Peyer's patch (tissue), 4 donors: ENCODE data around the gene TMUB1. TPM values are rescaled to one million over a fixed set of nuclear protein-coding genes. Genes with fewer than 3 reads are reported as not detected.

Experiments
- DNase-seq, 3 donors: peaks; one replicate each; pipeline ENCODE4 v3.0.0-alpha.2; 2017 to 2019
- H3K27ac ChIP-seq, 4 donors: fragments of 200-600 bp; sonication (generic); one replicate each; pipeline ENCODE4 v1.5.1; 2016 to 2019
- H3K27me3 ChIP-seq, 2 donors: fragments of 200-600 bp; sonication (generic); one replicate each; pipeline ENCODE4 v1.5.1; 2019
- H3K36me3 ChIP-seq, 3 donors: fragments of 200-600 bp; sonication (generic); one replicate each; pipeline ENCODE4 v1.5.1; 2016 to 2019
- H3K4me1 ChIP-seq, 4 donors: fragments of 200-600 bp; sonication (generic); one replicate each; pipeline ENCODE4 v1.5.1; 2016 to 2019
- H3K4me3 ChIP-seq, 4 donors: fragments of 200-600 bp; sonication (generic); 1 replicate in 3 of 4; 2 replicates in 1 of 4; pipeline ENCODE4 v1.5.1; 2016 to 2019; ENCODE audit warnings: mild to moderate bottlenecking in 1 of 4
- H3K9me3 ChIP-seq, 4 donors: fragments of 200-600 bp; sonication (generic); one replicate each; pipeline ENCODE4 v1.5.1; 2016 to 2019; ENCODE audit warnings: mild to moderate bottlenecking in 1 of 4
- POLR2A ChIP-seq, 2 donors: fragments of 450-650 bp; IDR thresholded peaks; one replicate each; pipeline ENCODE4 v1.5.1; 2017; ENCODE audit warnings: antibody characterized with exemption in 2 of 2, mild to moderate bottlenecking in 2 of 2, moderate library complexity in 2 of 2
- total RNA-seq, 4 donors: library from RNA; depleted of rRNA; stranded (reverse); fragments of >200 nt; gene quantifications; one replicate each; pipeline ENCODE4 v1.1.0, GENCODE V29; 2016
- TF ChIP-seq, protein P1 (sequence below), 6 experiments: fragments of 450-650 bp in 4 of 6; fragments of 200-600 bp in 2 of 6; sonication (generic) in 1 of 6; IDR thresholded peaks; one replicate each; pipeline ENCODE4 v1.5.1; 2017 to 2019; ENCODE audit warnings: antibody characterized with exemption in 6 of 6, mild to moderate bottlenecking in 3 of 6, moderate library complexity in 1 of 6

Gene TMUB1, protein sequence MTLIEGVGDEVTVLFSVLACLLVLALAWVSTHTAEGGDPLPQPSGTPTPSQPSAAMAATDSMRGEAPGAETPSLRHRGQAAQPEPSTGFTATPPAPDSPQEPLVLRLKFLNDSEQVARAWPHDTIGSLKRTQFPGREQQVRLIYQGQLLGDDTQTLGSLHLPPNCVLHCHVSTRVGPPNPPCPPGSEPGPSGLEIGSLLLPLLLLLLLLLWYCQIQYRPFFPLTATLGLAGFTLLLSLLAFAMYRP
- total RNA-seq: 100 to 1,000 TPM in 2 of 4 donors, 10 to 100 TPM in 2; 38.0 to 113 (median 100) TPM

DNA sequence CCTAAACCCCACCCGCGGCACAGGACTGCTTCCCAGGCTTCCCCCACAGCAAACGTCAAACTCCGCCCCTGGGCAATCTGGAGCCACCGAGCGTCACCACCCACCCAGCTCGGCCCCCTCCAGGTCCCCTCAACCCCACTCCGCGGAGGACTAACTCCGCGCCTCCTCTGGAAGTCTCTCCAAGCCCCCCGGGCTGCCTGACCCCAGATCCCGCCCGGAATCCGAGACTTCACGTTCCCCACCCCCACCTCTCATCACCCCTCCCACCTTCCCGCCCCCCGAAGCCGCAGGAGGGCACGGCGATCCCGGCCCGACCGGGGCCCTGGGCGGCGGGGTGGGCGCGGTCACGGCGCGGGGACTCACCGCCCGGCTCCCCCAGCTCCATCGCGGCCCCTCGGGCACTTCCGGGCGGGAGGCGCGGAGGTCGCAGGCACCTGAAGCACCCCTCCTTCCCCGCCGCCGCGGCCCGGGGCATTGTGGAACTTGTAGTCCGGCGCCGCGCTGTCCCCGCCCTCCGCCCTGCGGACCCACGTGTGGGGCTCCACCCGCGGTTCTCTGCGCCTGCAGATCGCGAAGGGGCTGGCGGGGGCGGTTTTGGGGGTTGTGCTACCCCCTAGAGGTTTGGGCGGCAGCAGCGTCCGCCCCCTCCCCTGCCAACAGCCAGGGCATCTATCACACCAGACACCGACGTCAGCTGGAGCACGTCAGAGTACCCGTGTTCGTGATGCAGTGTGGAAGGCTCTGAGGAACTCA lies at the start of gene TMUB1:
TMUB1 (minus strand) TSS at position 423 of the 753 bp plus-strand sequence. CDS start 930 bp downstream, outside the sequence.
- DNase-seq: peak; percentile 86 to 94 (median 89)
- Histone ChIP-seq H3K36me3 (no peaks in the 10 kb centered on the region), H3K4me3 (peak within 1 kb of the TSS; percentile 90 to 96 (median 92)), H3K9me3 (no peaks in the 10 kb centered on the region), H3K4me1 (peaks cover 3 to 57% (median 43%) of the 10 kb centered on the region in 4 donors), H3K27ac (peak within 1 kb of the TSS; percentile 95 to 97 (median 96)), H3K27me3 (no peaks in the 10 kb centered on the region)
- TF ChIP-seq, protein P1, sequence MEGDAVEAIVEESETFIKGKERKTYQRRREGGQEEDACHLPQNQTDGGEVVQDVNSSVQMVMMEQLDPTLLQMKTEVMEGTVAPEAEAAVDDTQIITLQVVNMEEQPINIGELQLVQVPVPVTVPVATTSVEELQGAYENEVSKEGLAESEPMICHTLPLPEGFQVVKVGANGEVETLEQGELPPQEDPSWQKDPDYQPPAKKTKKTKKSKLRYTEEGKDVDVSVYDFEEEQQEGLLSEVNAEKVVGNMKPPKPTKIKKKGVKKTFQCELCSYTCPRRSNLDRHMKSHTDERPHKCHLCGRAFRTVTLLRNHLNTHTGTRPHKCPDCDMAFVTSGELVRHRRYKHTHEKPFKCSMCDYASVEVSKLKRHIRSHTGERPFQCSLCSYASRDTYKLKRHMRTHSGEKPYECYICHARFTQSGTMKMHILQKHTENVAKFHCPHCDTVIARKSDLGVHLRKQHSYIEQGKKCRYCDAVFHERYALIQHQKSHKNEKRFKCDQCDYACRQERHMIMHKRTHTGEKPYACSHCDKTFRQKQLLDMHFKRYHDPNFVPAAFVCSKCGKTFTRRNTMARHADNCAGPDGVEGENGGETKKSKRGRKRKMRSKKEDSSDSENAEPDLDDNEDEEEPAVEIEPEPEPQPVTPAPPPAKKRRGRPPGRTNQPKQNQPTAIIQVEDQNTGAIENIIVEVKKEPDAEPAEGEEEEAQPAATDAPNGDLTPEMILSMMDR (IDR thresholded peaks at IDR 0.05): no peak
- TF ChIP-seq POLR2A (IDR thresholded peaks at IDR 0.05): peak; percentile 34 to 48

DNA sequence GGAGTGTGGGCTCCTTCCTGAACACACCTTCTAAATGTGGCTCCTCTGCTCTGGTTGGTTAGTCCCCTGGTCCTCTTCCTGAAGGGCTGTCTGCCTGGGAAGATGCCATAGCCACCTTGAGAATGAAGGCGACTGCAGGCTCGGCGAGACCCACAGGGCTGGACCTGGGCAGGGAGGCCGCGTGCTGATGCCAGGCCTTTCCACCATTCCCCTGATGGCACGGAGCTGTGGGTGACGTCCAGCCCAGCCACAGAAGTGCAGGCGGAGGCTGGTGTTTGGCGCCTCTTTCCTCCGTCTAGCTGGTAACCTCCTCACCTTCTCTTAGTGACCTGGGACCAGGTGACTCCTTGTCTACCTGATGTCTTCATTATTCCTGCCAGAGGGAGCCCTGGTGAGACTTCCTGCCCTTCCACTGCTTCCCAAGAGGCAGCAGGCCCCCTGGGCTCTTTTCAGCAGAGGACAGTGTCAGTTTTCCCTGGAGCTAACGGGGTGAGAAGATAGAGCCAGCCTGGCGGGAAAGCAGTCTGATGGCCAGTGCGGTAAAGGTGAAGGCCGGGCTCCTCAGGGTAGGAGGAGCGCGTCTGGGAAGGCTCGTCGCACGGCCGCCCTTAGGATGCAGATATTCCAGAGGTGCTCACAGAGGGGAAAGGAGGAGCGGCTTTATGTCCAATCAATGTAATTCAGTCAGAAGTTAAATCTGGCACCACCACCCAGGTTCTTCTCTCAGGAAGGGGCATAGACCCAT lies 49.3 kb upstream of the TMUB1 start:
- DNase-seq: no peak
- H3K27me3 ChIP-seq: no peaks in the 10 kb centered on the region
- H3K27ac ChIP-seq: no peak overlapping the region
- no peaks in the 10 kb centered on the region for H3K9me3 ChIP-seq
- H3K36me3 ChIP-seq: peaks cover 0 to 84% (median 0%) of the 10 kb centered on the region in 3 donors
- no peak overlapping the region for H3K4me3 ChIP-seq
- peaks cover 0 to 5% (median 0%) of the 10 kb centered on the region in 4 donors for H3K4me1 ChIP-seq
- TF ChIP-seq, protein P1 (IDR thresholded peaks at IDR 0.05): no peak
- TF ChIP-seq POLR2A (IDR thresholded peaks at IDR 0.05): no peak

DNA sequence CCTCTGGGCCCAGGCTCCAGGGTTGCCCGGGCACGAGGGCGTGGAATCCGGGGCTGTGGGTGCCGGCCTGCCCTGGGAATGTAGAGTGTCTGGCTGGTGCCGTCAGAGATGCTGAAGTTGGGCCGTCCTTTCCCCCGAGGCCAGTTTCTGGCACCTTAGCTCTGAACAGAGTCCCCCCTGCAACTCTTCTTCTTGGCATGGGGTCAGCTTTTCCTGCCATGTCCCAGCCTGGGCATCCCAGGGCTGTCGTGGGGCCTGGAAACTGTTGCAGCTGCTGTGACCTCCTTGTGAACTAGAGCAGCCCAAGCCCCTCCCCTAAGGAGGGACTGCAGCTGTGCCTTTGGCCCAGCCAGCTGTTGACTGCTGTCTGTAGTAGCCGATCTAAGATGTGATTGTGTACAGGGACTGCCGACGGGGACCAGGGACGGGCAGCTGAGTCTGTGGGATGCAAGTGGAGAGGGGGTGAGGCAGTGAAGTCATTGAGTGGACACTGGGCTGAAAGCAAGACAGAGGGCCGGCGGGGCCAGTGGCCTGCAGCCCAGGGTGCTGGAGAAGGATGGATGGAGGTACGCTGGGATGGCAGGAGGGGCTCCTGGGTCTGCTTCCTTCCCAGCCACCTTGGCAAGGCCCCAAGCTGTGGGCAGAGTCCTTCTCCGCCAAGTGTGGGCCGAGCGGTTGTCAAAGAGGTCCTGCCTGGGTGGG lies 48.5 kb upstream of the TMUB1 start:
- Histone ChIP-seq H3K27me3 (no peaks in the 10 kb centered on the region), H3K4me1 (peaks cover 0 to 8% (median 0%) of the 10 kb centered on the region in 4 donors), H3K9me3 (no peaks in the 10 kb centered on the region), H3K36me3 (peaks cover 0 to 83% (median 0%) of the 10 kb centered on the region in 3 donors), H3K27ac (no peak overlapping the region), H3K4me3 (no peak overlapping the region)
- TF ChIP-seq POLR2A (IDR thresholded peaks at IDR 0.05): no peak
- TF ChIP-seq, protein P1 (IDR thresholded peaks at IDR 0.05): no peak
- DNase-seq: no peak

DNA sequence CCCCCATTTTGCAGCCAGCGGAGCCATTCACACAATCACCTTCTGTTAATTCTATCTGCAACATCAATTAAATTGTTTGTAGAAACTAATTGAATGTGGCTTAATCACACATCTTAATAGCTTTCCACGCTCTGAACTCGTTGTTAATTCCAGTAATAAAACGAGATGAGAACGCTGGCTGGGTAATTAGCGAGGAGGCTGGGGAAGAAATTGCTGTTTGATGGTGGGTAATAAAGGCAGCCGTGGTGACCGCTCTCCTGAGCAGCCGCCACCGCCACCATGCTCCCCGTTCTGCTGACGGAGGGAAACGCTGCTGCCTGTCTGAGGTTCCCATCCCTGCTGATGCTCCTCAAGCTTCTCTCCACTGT lies 47.9 kb upstream of the TMUB1 start:
- H3K36me3 ChIP-seq: peaks cover 0 to 81% (median 0%) of the 10 kb centered on the region in 3 donors
- H3K9me3 ChIP-seq: no peaks in the 10 kb centered on the region
- no peaks in the 10 kb centered on the region for H3K27me3 ChIP-seq
- H3K4me1 ChIP-seq: peaks cover 0 to 13% (median 0%) of the 10 kb centered on the region in 4 donors
- no peak overlapping the region for H3K27ac ChIP-seq
- H3K4me3 ChIP-seq: no peak overlapping the region
- no peak for DNase-seq
- TF ChIP-seq, protein P1 (IDR thresholded peaks at IDR 0.05): no peak
- no peak for TF ChIP-seq POLR2A (IDR thresholded peaks at IDR 0.05)

DNA sequence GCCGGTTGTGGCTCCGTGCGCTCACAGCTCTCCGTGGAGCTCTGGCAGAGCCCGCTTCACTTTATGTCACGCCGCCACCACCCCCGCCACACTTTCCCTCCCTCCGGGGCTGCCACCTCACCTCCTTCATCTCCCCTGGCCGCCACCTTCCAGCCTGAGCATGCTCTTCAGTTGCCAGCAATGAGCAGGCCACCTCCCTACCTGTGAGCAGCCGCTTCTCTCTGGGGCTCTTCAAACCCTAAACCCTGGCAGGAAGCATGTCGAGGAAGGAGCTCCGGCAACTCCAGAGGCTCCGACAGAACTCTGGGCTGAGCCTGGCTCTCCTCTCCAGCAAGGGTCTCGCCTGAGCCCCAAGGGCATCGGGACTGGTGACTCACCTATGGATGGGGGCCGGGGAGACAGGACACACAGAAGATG lies 47.5 kb upstream of the TMUB1 start:
- Histone ChIP-seq H3K36me3 (peaks cover 0 to 76% (median 0%) of the 10 kb centered on the region in 3 donors), H3K9me3 (no peaks in the 10 kb centered on the region), H3K4me1 (peaks cover 0 to 18% (median 0%) of the 10 kb centered on the region in 4 donors), H3K27ac (no peak overlapping the region), H3K4me3 (no peak overlapping the region), H3K27me3 (no peaks in the 10 kb centered on the region)
- no peak for DNase-seq
- TF ChIP-seq, protein P1 (IDR thresholded peaks at IDR 0.05): no peak
- TF ChIP-seq POLR2A (IDR thresholded peaks at IDR 0.05): no peak
